ENCODE results near the gene PAWR.

GRCh38 chr12:79617696-79618095, 73.1 kb downstream of the PAWR start:
- TF ChIP-seq, protein P1, sequence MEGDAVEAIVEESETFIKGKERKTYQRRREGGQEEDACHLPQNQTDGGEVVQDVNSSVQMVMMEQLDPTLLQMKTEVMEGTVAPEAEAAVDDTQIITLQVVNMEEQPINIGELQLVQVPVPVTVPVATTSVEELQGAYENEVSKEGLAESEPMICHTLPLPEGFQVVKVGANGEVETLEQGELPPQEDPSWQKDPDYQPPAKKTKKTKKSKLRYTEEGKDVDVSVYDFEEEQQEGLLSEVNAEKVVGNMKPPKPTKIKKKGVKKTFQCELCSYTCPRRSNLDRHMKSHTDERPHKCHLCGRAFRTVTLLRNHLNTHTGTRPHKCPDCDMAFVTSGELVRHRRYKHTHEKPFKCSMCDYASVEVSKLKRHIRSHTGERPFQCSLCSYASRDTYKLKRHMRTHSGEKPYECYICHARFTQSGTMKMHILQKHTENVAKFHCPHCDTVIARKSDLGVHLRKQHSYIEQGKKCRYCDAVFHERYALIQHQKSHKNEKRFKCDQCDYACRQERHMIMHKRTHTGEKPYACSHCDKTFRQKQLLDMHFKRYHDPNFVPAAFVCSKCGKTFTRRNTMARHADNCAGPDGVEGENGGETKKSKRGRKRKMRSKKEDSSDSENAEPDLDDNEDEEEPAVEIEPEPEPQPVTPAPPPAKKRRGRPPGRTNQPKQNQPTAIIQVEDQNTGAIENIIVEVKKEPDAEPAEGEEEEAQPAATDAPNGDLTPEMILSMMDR (IDR thresholded peaks at IDR 0.05), result no peak
- TF ChIP-seq POLR2A (IDR thresholded peaks at IDR 0.05), result no peak

All from Peyer's patch (tissue), 4 donors.